Transverse colon (tissue), 4 donors: ENCODE measurements around the gene FETUB. TPM values are rescaled to one million over a fixed set of nuclear protein-coding genes. Genes with fewer than 3 reads are reported as not detected.

Experiments used
- DNase-seq: peaks from one replicate; pipeline ENCODE4 v3.0.0-alpha.2; 2019
- H3K27ac ChIP-seq, 4 donors: fragments of 200-600 bp; sonication (generic); 2 replicates each; pipeline ENCODE4 v1.5.1; 2016 to 2018; ENCODE audit warnings: inconsistent platforms in 4 of 4
- H3K27me3 ChIP-seq: fragments of 200-600 bp; sonication (generic); 2 replicates; pipeline ENCODE4 v1.5.1; 2017; ENCODE audit warnings: inconsistent platforms
- H3K36me3 ChIP-seq, 4 donors: fragments of 200-600 bp; sonication (generic); 2 replicates each; pipeline ENCODE4 v1.5.1; 2017 to 2019; ENCODE audit warnings: inconsistent platforms in 4 of 4
- H3K4me1 ChIP-seq, 4 donors: fragments of 200-600 bp; sonication (generic); 2 replicates each; pipeline ENCODE4 v1.5.1; 2017 to 2020; ENCODE audit warnings: inconsistent platforms in 4 of 4
- H3K4me3 ChIP-seq, 4 donors: fragments of 200-600 bp; sonication (generic); 1 replicate in 1 of 4; 2 replicates in 3 of 4; pipeline versions ENCODE4 v1.5.1 to v1.6.1; 2017 to 2019; ENCODE audit warnings: inconsistent platforms in 4 of 4
- H3K9me3 ChIP-seq, 2 donors: fragments of 200-600 bp; sonication (generic); 2 replicates each; pipeline ENCODE4 v1.5.1; 2017 to 2019; ENCODE audit warnings: inconsistent platforms in 2 of 2
- EP300 ChIP-seq: sonication (generic); formaldehyde crosslinking; IDR thresholded peaks from one replicate; pipeline ENCODE4 v1.6.1; 2017; ENCODE audit warnings: antibody characterized with exemption, low read depth
- POLR2A ChIP-seq: fragments of 450-650 bp; IDR thresholded peaks from one replicate; pipeline ENCODE4 v1.6.1; 2016; ENCODE audit warnings: antibody characterized with exemption, mild to moderate bottlenecking, moderate library complexity
- POLR2AphosphoS5 ChIP-seq, 3 donors: sonication (generic); formaldehyde crosslinking; IDR thresholded peaks; one replicate each; pipeline ENCODE4 v1.6.1; 2016; ENCODE audit warnings: antibody characterized with exemption in 3 of 3
- WGBS, 2 donors: methylation state at CpG; one replicate each; pipeline ENCODE4 v1.1.5; 2018; ENCODE audit warnings: low coverage in 1 of 2; 5-methylcytosine and 5-hydroxymethylcytosine counted together
- in situ Hi-C, 4 donors: fragments of 200-750 bp; cut with MboI; loops; one replicate each; pipeline versions ENCODE4 v1.15.0 to v1.15.1; 2017; ENCODE audit warnings: low sequenced_read_pairs in 3 of 4, low pct_ligation_motif_present in 1 of 4, low pct_unique_long_range_greater_than_20kb in 1 of 4
- intact Hi-C: fragments of 100-400 bp; cut with DNase I; formaldehyde crosslinking; loops from one replicate; pipeline ENCODE4 v1.15.1; 2023; ENCODE audit warnings: low total_unique reads
- total RNA-seq, 4 donors: library from RNA; depleted of rRNA; stranded (reverse); fragments of >200 nt; gene quantifications; one replicate each; pipeline ENCODE4 v1.1.0, GENCODE V29; 2016
- TF ChIP-seq, protein P1 (sequence below), 5 experiments: fragments of 200-600 bp in 3 of 5; fragments of 450-650 bp in 2 of 5; sonication (generic) in 3 of 5; IDR thresholded peaks; 1 replicate in 2 of 5; 2 replicates in 3 of 5; pipeline ENCODE4 v1.5.1; 2016 to 2017; ENCODE audit warnings: antibody characterized with exemption in 5 of 5, inconsistent platforms in 3 of 5, mild to moderate bottlenecking in 2 of 5, moderate library complexity in 1 of 5

FETUB gene
- total RNA-seq, 4 donors from 2014 or later: not detected

DNA sequence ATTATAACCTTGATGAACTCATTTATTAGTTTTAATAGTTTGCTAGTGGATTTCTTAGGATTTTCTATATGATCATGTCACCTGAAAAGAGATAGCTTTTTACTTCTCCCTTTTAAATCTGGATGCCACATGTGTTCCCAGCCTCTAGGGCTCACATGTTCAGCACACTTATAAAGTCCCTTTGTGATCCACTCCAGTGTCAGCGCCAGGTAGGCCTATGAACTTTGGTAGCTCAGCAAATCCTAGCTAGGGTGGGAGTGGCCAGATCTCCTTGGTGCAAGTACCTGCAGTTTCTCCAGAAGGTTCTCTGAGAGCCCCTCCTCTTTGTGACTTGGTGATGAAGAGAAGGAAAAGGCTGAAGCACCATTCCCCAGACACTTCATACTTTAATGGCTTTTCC, 8.7 kb downstream of the FETUB start:
- TF ChIP-seq POLR2A (no peak), POLR2AphosphoS5 (IDR thresholded peaks at IDR 0.05) (no peak), EP300 (no peak)
- TF ChIP-seq, protein P1, sequence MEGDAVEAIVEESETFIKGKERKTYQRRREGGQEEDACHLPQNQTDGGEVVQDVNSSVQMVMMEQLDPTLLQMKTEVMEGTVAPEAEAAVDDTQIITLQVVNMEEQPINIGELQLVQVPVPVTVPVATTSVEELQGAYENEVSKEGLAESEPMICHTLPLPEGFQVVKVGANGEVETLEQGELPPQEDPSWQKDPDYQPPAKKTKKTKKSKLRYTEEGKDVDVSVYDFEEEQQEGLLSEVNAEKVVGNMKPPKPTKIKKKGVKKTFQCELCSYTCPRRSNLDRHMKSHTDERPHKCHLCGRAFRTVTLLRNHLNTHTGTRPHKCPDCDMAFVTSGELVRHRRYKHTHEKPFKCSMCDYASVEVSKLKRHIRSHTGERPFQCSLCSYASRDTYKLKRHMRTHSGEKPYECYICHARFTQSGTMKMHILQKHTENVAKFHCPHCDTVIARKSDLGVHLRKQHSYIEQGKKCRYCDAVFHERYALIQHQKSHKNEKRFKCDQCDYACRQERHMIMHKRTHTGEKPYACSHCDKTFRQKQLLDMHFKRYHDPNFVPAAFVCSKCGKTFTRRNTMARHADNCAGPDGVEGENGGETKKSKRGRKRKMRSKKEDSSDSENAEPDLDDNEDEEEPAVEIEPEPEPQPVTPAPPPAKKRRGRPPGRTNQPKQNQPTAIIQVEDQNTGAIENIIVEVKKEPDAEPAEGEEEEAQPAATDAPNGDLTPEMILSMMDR (IDR thresholded peaks at IDR 0.05): no peak

DNA sequence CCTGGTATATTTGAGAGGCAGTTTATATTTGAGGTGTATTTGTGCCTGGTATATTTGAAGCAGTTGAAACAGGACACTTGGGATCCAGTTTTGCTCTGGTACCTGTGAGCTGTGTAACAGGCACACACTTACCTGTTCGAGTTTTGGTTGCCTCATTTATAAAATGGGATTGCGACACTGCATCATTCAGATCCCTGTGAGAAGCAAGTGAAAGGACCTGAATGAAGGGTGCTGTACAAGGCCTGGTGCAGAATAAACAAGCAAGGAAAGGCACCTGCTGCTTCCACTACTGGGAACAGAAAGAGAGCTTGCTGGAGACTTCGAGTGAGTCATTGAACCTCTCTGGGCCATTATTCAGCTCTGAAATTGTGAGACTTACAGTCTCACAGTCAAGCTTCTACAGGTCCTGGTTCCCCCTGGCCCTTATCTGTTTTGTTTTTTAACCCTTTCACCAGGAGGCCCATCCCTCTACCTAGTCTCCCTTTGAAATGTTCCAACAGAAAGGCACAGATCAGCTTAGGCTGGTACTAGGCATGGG, 11.5 kb downstream of the FETUB start:
- in situ Hi-C loops (no loop called here), intact Hi-C loops (no loop called here)
- Histone ChIP-seq H3K27me3 (no peaks in the 10 kb centered on the region), H3K4me3 (no peak overlapping the region), H3K27ac (no peak overlapping the region), H3K36me3 (no peaks in the 10 kb centered on the region), H3K9me3 (no peaks in the 10 kb centered on the region), H3K4me1 (no peaks in the 10 kb centered on the region)
- no peak for DNase-seq
- TF ChIP-seq POLR2AphosphoS5 (IDR thresholded peaks at IDR 0.05) (no peak), EP300 (no peak), POLR2A (no peak)
- TF ChIP-seq, protein P1 (IDR thresholded peaks at IDR 0.05): no peak
- WGBS, 2 donors: 86 to 88% methylated on average over 2 to 3 of the region's 3 CpGs

More for the DNA sequence above, 8.7 kb downstream of the FETUB start:
- Histone ChIP-seq H3K36me3 (no peaks in the 10 kb centered on the region), H3K4me3 (no peak overlapping the region), H3K4me1 (no peaks in the 10 kb centered on the region), H3K9me3 (no peaks in the 10 kb centered on the region), H3K27ac (no peak overlapping the region), H3K27me3 (no peaks in the 10 kb centered on the region)
- intact Hi-C loops (no loop called here), in situ Hi-C loops (no loop called here)
- no peak for DNase-seq
- WGBS, 2 donors: 84% methylated on average over 1 of the region's 1 CpG; no CpG with 5 or more reads in 1 of the 2 donors

DNA sequence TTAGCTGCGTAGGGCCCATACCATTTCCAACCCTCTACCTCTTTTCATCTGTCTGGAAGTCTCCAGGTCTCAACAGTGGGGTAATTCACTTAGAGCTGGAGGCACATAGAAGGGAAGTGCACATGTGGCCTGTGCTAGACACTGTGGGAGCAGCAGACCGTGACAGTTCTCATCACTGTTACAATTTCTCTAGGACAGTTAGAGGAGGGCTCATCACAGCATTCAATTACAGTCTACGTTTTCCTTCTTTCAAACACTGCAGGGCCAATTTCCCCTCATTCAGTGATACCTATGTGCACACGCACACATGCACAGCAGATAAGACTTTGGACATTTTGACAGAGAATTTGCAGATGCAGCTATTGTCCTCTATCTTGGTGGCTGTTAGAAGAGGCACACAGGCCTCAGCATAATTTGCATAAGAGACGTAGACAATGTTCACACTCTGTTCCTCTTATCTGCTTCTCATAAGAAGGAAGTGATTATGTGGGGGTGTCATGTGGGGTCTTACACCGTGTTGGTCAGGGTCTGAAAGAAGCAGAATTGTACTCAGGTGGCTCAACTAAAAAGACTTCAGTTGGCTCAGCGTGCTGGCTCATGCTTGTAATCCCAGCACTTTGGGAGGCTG, 13.0 kb downstream of the FETUB start:
- DNase-seq: no peak
- no peaks in the 10 kb centered on the region for H3K9me3 ChIP-seq
- no peak overlapping the region for H3K4me3 ChIP-seq
- intact Hi-C loops: no loop called here
- no peaks in the 10 kb centered on the region for H3K36me3 ChIP-seq
- H3K27me3 ChIP-seq: no peaks in the 10 kb centered on the region
- WGBS, 2 donors: 74 to 88% methylated on average over 3 to 7 of the region's 7 CpGs
- in situ Hi-C loops: no loop called here
- no peak overlapping the region for H3K27ac ChIP-seq
- no peaks in the 10 kb centered on the region for H3K4me1 ChIP-seq
- TF ChIP-seq EP300 (no peak), POLR2AphosphoS5 (IDR thresholded peaks at IDR 0.05) (no peak), POLR2A (no peak)
- TF ChIP-seq, protein P1 (IDR thresholded peaks at IDR 0.05): no peak

DNA sequence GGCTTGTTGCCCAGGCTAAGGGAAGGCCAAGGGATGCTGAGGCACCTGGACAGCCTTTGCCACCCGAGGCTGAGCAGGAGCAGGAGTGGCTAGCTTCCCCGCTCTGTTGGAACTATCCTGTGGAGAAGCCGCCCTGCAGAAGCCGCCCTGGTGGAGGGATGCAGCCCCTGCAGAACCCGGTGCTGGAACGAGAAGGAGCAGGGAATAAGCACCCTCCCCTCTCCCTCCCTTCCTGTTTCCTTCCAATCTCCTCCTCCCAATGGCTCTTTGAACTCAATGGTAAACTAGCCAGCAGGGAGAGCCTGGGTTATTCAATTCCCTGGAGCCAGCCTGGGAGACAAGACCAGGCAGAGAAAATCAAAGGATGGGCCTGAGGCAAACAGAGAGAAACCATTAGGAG, 13.8 kb downstream of the FETUB start:
- in situ Hi-C loops: no loop called here

More for the DNA sequence above, 13.8 kb downstream of the FETUB start:
- H3K27ac ChIP-seq: no peak overlapping the region
- no peak for DNase-seq
- H3K4me3 ChIP-seq: no peak overlapping the region
- no peaks in the 10 kb centered on the region for H3K27me3 ChIP-seq
- WGBS, 2 donors: 57% methylated on average over 6 of the region's 6 CpGs; no CpG with 5 or more reads in 1 of the 2 donors
- H3K36me3 ChIP-seq: no peaks in the 10 kb centered on the region
- no peak for TF ChIP-seq EP300
- intact Hi-C loops: no loop called here
- no peaks in the 10 kb centered on the region for H3K9me3 ChIP-seq
- no peaks in the 10 kb centered on the region for H3K4me1 ChIP-seq
